Measurements from ENCODE around the gene GBP2. TPM values are rescaled to one million over a fixed set of nuclear protein-coding genes. Genes with fewer than 3 reads are reported as not detected.

The GBP2 gene, protein sequence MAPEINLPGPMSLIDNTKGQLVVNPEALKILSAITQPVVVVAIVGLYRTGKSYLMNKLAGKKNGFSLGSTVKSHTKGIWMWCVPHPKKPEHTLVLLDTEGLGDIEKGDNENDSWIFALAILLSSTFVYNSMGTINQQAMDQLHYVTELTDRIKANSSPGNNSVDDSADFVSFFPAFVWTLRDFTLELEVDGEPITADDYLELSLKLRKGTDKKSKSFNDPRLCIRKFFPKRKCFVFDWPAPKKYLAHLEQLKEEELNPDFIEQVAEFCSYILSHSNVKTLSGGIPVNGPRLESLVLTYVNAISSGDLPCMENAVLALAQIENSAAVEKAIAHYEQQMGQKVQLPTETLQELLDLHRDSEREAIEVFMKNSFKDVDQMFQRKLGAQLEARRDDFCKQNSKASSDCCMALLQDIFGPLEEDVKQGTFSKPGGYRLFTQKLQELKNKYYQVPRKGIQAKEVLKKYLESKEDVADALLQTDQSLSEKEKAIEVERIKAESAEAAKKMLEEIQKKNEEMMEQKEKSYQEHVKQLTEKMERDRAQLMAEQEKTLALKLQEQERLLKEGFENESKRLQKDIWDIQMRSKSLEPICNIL
- 100 to 1,000 TPM; 186 to 267 (median 244) TPM for total RNA-seq

DNA sequence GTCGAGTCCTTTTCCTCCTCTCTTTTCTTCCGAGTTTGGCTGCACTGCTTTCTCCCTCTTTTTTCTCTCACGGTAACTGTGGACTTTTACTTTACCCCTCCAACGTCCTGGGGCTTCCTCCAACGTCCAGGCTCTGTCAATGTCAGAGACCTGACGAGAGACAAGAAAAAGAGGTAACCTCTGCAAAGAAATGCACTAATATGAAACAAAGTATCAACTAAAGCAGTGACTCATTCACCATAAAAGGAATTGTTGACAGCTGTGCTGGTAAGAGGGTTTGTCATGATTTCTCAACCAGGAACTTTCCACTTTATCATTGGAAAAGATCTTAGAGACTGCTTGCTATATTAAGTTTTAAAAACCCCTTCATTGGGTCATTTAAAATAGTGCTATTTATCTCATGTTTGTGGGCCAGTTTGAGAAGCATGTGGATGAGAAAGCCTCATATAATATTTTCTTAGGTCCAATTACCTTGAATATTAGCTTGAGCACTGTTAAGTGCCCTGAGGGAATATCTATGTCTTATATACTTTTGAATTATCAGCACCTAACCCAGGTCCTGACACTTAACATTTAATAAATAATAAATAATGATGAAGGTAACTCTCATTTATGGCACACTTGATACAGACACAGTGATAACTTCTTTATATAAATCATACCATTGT is at the start of gene GBP2:
Gene GBP2, minus strand, starts transcription at position 202 of the 668 bp plus-strand sequence. CDS start 4,148 bp downstream, outside the sequence.
- Mint-ChIP-seq H3K27me3 (ENCODE audit: low read depth) (no peaks in the 10 kb centered on the region), H3K4me3 (peak within 1 kb of the TSS; percentile 98), H3K4me1 (ENCODE audit: low read depth) (peaks cover 62% of the 10 kb centered on the region), H3K36me3 (ENCODE audit: insufficient read depth) (peaks cover 30% of the 10 kb centered on the region), H3K9me3 (no peaks in the 10 kb centered on the region)
- DNase-seq (no peak), ATAC-seq (peak; percentile 76 to 86)

- Mint-ChIP-seq H3K9me3 (no peaks in the 10 kb centered on the region), H3K36me3 (ENCODE audit: insufficient read depth) (no peaks in the 10 kb centered on the region), H3K4me3 (no peak overlapping the region), H3K27me3 (ENCODE audit: low read depth) (no peaks in the 10 kb centered on the region), H3K4me1 (ENCODE audit: low read depth) (peaks cover 8% of the 10 kb centered on the region)
- DNase-seq (no peak), ATAC-seq (no peak)
Observed at GRCh38 chr1:89174491-89174890, 48.6 kb upstream of the GBP2 start.

DNA sequence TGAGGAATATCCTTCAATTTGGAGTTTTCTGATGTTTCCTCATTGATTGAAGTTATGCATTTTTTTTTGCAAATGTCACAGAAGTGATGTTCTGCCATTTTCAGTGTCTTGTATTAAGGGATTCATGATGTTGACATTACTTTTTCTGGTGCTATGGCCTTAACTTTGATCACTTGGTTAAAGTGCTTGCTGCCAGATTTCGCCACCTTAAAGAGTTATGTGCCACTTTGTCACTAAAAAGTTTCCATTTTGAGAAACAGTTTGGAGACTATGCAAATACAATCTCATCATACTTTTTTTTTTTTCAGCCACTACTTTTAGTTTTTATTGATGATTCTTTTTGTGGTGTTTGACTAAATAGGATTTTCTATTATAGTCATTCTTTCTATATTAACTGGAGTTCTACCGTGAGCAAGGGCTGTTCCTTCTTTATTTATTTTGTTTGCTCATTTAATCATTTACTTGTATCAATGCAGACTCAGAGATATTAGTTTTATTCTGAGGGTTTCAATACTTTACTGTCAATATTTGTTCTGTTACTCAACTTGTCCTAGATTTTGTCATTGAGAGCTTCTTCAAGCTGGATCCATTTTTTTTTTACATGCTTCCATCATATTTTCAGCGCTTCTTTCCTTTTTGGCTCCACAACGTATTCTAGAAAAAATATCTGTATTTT is 46.7 kb upstream of the GBP2 start:
- no peak for DNase-seq
- Mint-ChIP-seq H3K4me3 (no peak overlapping the region), H3K9me3 (no peaks in the 10 kb centered on the region), H3K36me3 (ENCODE audit: insufficient read depth) (no peaks in the 10 kb centered on the region), H3K27me3 (ENCODE audit: low read depth) (no peaks in the 10 kb centered on the region), H3K4me1 (ENCODE audit: low read depth) (peaks cover 8% of the 10 kb centered on the region)
- ATAC-seq = no peak

- H3K4me1 Mint-ChIP-seq (ENCODE audit: low read depth) = peaks cover 4% of the 10 kb centered on the region
- no peak overlapping the region for H3K4me3 Mint-ChIP-seq
- DNase-seq (no peak), ATAC-seq (no peak)
- no peaks in the 10 kb centered on the region for H3K36me3 Mint-ChIP-seq (ENCODE audit: insufficient read depth)
- no peaks in the 10 kb centered on the region for H3K9me3 Mint-ChIP-seq
- H3K27me3 Mint-ChIP-seq (ENCODE audit: low read depth) = no peaks in the 10 kb centered on the region
Observed at GRCh38 chr1:89171067-89171438, 45.1 kb upstream of the GBP2 start.

GRCh38 chr1:89170170-89171066 is 44.5 kb upstream of the GBP2 start:
- DNase-seq (no peak), ATAC-seq (no peak)
- Mint-ChIP-seq H3K4me3 (no peak overlapping the region), H3K9me3 (no peaks in the 10 kb centered on the region), H3K36me3 (ENCODE audit: insufficient read depth) (no peaks in the 10 kb centered on the region), H3K27me3 (ENCODE audit: low read depth) (no peaks in the 10 kb centered on the region), H3K4me1 (ENCODE audit: low read depth) (peaks cover 4% of the 10 kb centered on the region)

GRCh38 chr1:89169166-89169565 is 43.3 kb upstream of the GBP2 start:
- no peak overlapping the region for H3K4me3 Mint-ChIP-seq
- no peaks in the 10 kb centered on the region for H3K9me3 Mint-ChIP-seq
- H3K4me1 Mint-ChIP-seq (ENCODE audit: low read depth) = peaks cover 4% of the 10 kb centered on the region
- no peaks in the 10 kb centered on the region for H3K27me3 Mint-ChIP-seq (ENCODE audit: low read depth)
- no peaks in the 10 kb centered on the region for H3K36me3 Mint-ChIP-seq (ENCODE audit: insufficient read depth)
- DNase-seq (no peak), ATAC-seq (no peak)

DNA sequence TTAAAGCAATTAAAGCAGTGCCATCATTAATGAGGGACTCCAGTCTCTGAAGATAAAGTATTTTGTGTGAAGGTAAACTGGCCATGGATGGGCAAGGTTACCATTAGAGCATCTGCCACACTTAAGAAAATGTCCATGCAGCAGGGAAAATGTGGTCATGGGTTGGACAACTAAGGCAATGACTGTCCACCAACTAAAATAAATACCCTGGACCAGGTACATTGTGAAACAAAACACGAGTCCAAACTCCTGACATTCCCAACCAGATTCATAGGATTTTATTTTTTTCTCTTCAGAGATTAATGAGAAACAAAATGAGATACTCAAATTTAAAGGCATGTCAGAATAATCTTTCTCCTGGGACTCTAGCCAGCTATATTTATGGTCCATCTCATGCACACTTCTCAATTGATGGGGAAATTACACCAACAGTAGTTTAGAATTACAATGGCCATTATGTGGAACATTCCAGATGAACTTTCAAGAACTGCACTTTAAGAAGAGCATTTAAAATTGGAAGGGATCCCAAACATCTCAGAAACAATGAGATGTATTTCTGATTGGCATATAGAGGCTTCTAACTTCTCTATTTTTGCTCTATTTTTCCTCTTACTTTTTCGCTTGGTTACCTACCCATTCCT is 41.8 kb upstream of the GBP2 start:
- H3K4me1 Mint-ChIP-seq (ENCODE audit: low read depth) = peaks cover 4% of the 10 kb centered on the region
- ATAC-seq (no peak), DNase-seq (no peak)
- no peaks in the 10 kb centered on the region for H3K9me3 Mint-ChIP-seq
- H3K4me3 Mint-ChIP-seq = no peak overlapping the region
- no peaks in the 10 kb centered on the region for H3K27me3 Mint-ChIP-seq (ENCODE audit: low read depth)
- H3K36me3 Mint-ChIP-seq (ENCODE audit: insufficient read depth) = no peaks in the 10 kb centered on the region

GRCh38 chr1:89166705-89167104 is 40.8 kb upstream of the GBP2 start:
- Mint-ChIP-seq H3K4me3 (no peak overlapping the region), H3K9me3 (no peaks in the 10 kb centered on the region), H3K27me3 (ENCODE audit: low read depth) (no peaks in the 10 kb centered on the region), H3K36me3 (ENCODE audit: insufficient read depth) (peaks cover 2% of the 10 kb centered on the region), H3K4me1 (ENCODE audit: low read depth) (peaks cover 4% of the 10 kb centered on the region)
- ATAC-seq (no peak), DNase-seq (no peak)

- H3K4me3 Mint-ChIP-seq = no peak overlapping the region
- ATAC-seq (no peak), DNase-seq (no peak)
- peaks cover under 1% of the 10 kb centered on the region for H3K4me1 Mint-ChIP-seq (ENCODE audit: low read depth)
- no peaks in the 10 kb centered on the region for H3K27me3 Mint-ChIP-seq (ENCODE audit: low read depth)
- H3K9me3 Mint-ChIP-seq = peaks cover 3% of the 10 kb centered on the region
- H3K36me3 Mint-ChIP-seq (ENCODE audit: insufficient read depth) = peaks cover 2% of the 10 kb centered on the region
Observed at GRCh38 chr1:89165811-89166210, 39.9 kb upstream of the GBP2 start.

GRCh38 chr1:89151047-89151446 is 25.1 kb upstream of the GBP2 start:
- DNase-seq (no peak), ATAC-seq (no peak)
- Mint-ChIP-seq H3K4me3 (no peak overlapping the region), H3K9me3 (peaks cover 3% of the 10 kb centered on the region), H3K36me3 (ENCODE audit: insufficient read depth) (peaks cover 2% of the 10 kb centered on the region), H3K27me3 (ENCODE audit: low read depth) (peaks cover 4% of the 10 kb centered on the region), H3K4me1 (ENCODE audit: low read depth) (peaks cover 4% of the 10 kb centered on the region)

DNA sequence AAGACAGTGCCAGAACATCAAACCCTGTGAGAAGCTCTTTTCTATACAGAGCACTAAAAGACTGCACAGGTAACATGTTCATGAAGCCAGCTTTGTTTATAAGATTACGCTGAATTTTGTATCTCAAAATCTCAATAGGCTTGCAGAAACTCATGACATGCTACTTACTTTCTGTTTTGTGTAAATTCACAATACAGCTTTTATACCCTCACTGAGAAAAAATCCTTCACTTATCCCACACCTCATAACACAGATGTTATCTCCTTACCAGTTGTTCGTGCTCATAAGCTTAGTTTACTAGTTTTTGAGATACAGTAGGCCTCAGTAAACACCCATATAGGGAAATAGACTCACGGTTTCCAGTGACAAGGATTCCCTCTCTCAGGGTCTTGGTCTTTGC is 24.1 kb upstream of the GBP2 start:
- ATAC-seq (no peak), DNase-seq (no peak)
- H3K9me3 Mint-ChIP-seq = no peaks in the 10 kb centered on the region
- H3K4me1 Mint-ChIP-seq (ENCODE audit: low read depth) = peaks cover 4% of the 10 kb centered on the region
- peaks cover 4% of the 10 kb centered on the region for H3K27me3 Mint-ChIP-seq (ENCODE audit: low read depth)
- no peak overlapping the region for H3K4me3 Mint-ChIP-seq
- H3K36me3 Mint-ChIP-seq (ENCODE audit: insufficient read depth) = no peaks in the 10 kb centered on the region

GRCh38 chr1:89149229-89149628 is 23.3 kb upstream of the GBP2 start:
- Mint-ChIP-seq H3K4me3 (no peak overlapping the region), H3K27me3 (ENCODE audit: low read depth) (peaks cover 4% of the 10 kb centered on the region), H3K36me3 (ENCODE audit: insufficient read depth) (no peaks in the 10 kb centered on the region), H3K4me1 (ENCODE audit: low read depth) (peaks cover 4% of the 10 kb centered on the region), H3K9me3 (no peaks in the 10 kb centered on the region)
- DNase-seq = no peak
- no peak for ATAC-seq
